Fibroblast of villous mesenchyme (primary cell): ENCODE measurements around the gene AK8. TPM values are rescaled to one million over a fixed set of nuclear protein-coding genes. Genes with fewer than 3 reads are reported as not detected.

Experiments
- DNase-seq: peaks from one replicate; pipeline ENCODE4 v3.0.0-alpha.2; 2010; ENCODE audit warnings: low read depth
- H3K4me3 ChIP-seq: 2 replicates; pipeline ENCODE4 v1.5.1; 2011; ENCODE audit warnings: low read depth, mild to moderate bottlenecking, low read length
- CTCF ChIP-seq: IDR thresholded peaks from 2 replicates; pipeline ENCODE4 v1.5.1; 2012; ENCODE audit warnings: low read depth, mild to moderate bottlenecking, low read length; ENCODE audit not compliant: insufficient read depth
- total RNA-seq: library from RNA; depleted of rRNA; stranded (reverse); fragments of >200 nt; gene quantifications from 2 replicates; pipeline ENCODE4 v1.2.3, GENCODE V29; 2012

The AK8 gene
- total RNA-seq, 1 donor, result not detected

- no peak for TF ChIP-seq CTCF
- no peak overlapping the region for H3K4me3 ChIP-seq
- DNase-seq, result peak; percentile 80
Measured at GRCh38 chr9:132699956-132700355, 178.1 kb downstream of the AK8 start.

- no peak for TF ChIP-seq CTCF
- no peak overlapping the region for H3K4me3 ChIP-seq
- DNase-seq, result peak; percentile 14
Measured at GRCh38 chr9:132698989-132699388, 179.1 kb downstream of the AK8 start.

GRCh38 chr9:132697230-132697629, 180.9 kb downstream of the AK8 start:
- DNase-seq, result no peak
- TF ChIP-seq CTCF, result no peak
- H3K4me3 ChIP-seq, result no peak overlapping the region

- DNase-seq, result no peak
- no peak for TF ChIP-seq CTCF
- H3K4me3 ChIP-seq, result no peak overlapping the region
Measured at GRCh38 chr9:132694144-132694543, 183.9 kb downstream of the AK8 start.

- TF ChIP-seq CTCF, result no peak
- no peak overlapping the region for H3K4me3 ChIP-seq
- DNase-seq, result no peak
Measured at GRCh38 chr9:132690696-132691095, 187.4 kb downstream of the AK8 start.

- TF ChIP-seq CTCF, result no peak
- no peak overlapping the region for H3K4me3 ChIP-seq
- no peak for DNase-seq
Measured at GRCh38 chr9:132683873-132684272, 194.2 kb downstream of the AK8 start.

- no peak for DNase-seq
- H3K4me3 ChIP-seq, result no peak overlapping the region
- TF ChIP-seq CTCF, result no peak
Measured at GRCh38 chr9:132681561-132681960, 196.5 kb downstream of the AK8 start.
